Mammary epithelial cell (primary cell): Measurements from ENCODE around the gene TH.

Source experiments
- EZH2 ChIP-seq: IDR thresholded peaks from 2 replicates; pipeline ENCODE4 v1.6.1; 2012; ENCODE audit warnings: low read length, inconsistent platforms, borderline replicate concordance
- TF ChIP-seq, protein P1 (sequence below), 2 donors: IDR thresholded peaks in 1 of 2; conservative IDR thresholded peaks in 1 of 2; 2 replicates each; pipeline ENCODE4 v1.5.1; 2011 to 2012; ENCODE audit warnings: inconsistent platforms in 2 of 2, low read length in 2 of 2, mild to moderate bottlenecking in 2 of 2, control low read depth in 1 of 2, low read depth in 1 of 2; ENCODE audit not compliant: insufficient read depth in 1 of 2; ENCODE audit errors: extremely low read depth in 1 of 2

DNA sequence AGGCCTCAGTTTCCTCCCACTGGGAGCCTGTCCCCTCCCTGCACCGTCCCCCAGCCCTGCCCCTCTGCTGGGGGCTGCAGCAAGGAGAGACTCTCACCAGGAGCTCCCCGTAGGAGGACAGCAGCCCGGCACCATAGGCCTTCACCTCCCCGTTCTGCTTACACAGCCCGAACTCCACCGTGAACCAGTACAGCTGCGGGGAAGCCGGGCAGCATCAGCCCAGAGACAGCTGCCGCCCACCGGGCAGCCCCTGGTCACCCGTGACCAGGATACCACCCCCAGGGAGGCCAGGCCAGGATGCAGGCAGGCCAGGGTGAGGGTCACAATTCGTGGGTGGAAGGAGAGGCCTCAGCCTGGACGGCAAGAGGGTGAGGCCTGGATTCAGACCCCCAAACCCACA is 6.0 kb downstream of the TH start:
- TF ChIP-seq, protein P1, sequence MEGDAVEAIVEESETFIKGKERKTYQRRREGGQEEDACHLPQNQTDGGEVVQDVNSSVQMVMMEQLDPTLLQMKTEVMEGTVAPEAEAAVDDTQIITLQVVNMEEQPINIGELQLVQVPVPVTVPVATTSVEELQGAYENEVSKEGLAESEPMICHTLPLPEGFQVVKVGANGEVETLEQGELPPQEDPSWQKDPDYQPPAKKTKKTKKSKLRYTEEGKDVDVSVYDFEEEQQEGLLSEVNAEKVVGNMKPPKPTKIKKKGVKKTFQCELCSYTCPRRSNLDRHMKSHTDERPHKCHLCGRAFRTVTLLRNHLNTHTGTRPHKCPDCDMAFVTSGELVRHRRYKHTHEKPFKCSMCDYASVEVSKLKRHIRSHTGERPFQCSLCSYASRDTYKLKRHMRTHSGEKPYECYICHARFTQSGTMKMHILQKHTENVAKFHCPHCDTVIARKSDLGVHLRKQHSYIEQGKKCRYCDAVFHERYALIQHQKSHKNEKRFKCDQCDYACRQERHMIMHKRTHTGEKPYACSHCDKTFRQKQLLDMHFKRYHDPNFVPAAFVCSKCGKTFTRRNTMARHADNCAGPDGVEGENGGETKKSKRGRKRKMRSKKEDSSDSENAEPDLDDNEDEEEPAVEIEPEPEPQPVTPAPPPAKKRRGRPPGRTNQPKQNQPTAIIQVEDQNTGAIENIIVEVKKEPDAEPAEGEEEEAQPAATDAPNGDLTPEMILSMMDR (conservative IDR thresholded peaks at IDR 0.05 in 1 of 2, IDR thresholded peaks at IDR 0.05 in 1 of 2; ENCODE audit: extremely low read depth in 1 of 2, insufficient read depth in 1 of 2, low read depth in 1 of 2, low read length in 2 of 2), result no peak
- no peak for TF ChIP-seq EZH2
